Activated gamma-delta T cell (primary cell): ENCODE data around the gene SGCD.

Source experiments
- DNase-seq: peaks from one replicate; lab custom pipeline; 2025; lab: John Stamatoyannopoulos, UW

SGCD gene

DNA sequence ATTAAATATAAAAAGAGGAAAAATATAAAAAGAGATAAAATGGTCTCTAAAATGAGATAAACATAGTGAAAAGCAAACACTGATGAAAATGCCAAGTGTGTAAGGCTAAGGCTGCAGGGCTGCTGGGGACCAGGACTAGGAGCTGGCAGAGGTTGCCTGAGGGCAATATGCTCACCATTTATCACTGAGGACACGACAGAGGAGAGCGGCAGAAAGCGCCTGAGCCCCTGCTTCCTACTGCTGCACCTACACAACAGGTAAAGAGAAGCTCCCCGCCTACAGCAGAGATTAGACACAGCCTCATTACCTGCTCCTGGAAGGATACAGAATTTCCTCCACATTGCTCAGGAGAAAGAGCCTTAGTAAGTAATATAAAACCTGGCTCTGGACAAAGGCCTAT is 452.5 kb downstream of the SGCD start:
- DNase-seq = no peak

DNA sequence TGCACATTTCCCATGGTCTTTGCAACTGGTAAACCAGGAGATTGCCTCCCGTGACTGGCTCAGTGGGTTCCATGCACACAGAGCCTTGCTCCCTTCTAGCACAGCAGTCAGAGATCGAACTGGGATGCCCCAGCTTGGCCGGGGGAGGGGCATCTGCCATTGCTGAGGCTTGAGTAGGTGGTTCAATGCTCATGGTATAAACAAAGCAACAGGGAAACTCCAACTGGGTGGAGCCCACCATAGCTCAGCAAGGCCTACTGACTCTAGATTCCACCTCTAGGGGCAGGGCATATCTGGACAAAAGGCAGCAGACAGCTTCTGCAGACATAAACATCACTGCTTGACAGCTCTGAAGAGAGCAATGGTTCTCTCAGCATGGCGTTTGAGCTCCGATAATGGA is 456.1 kb downstream of the SGCD start:
- no peak for DNase-seq

DNA sequence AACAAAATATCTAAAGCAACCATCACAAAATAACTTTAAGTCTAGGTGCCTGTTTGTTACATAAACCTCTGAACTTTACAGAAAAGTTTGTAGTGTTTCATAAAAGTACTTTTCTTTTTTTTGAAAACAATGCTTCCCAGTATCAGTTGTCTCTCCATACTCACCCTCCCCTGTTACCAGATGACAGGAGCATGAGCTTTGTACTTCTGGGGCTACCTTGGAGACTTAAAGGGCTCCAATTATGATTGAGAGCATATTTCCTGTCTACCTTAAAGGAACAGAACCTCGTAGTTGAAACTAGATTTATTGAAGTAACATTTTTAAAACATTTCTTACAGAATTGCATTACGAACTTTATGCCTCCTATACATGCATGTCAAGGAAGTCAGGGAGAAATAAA is 467.7 kb downstream of the SGCD start:
- no peak for DNase-seq

DNA sequence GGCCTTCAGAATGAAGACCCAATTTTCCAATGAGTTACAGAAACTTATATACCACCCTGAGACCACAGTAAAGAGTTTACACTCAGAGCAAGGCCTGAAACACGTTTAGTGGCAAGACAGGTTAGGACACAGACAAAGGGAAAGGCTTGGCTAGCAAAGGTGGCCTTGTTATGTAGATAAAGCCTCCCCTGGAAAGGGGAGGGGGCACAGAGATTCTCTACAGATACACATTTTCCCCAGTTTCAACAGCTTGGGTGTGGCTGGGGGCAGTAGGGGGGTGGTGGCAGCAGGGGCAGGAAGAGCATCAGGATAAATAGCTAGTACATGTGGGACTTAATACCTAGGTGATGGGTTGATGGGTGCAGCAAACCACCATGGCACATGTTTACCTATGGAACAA is 471.2 kb downstream of the SGCD start:
- no peak for DNase-seq

DNA sequence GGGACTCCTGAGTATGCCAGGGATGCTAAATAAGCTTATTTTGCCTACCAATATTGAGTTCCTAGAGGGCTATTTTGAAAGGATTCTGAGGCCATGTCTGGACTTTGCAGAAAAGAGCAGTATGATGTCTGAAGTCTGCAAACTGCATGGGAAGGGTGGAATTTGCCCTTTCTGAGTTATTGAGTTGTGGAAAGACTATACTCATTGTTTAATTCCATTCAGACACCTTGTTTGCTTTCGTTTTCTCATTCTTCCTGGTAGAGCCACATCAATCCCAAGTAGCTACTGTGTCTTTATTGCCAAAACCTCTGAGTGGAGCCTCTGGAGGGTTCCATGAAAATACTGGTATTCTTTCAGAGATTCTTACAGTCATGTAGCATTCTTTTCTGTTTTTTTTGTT is 472.2 kb downstream of the SGCD start:
- DNase-seq = no peak

DNA sequence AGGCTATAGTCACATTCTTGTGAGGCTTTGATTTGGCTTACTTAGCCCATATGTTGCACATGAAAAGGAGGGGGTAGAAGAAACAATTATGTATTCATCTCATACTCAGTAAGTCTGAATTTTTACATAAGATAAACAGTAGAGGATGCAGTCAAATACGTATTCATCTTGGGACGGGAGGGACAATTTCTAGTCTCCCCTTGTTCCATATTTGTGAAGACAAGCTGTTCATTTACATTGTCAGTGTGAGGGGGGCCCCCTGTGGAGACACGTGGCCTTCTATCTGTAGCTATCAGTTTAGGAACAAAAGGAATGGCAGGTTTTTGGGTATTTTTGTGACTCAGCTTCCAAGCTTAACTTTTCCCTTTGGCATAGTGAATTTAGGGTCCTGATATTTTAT is 474.0 kb downstream of the SGCD start:
- no peak for DNase-seq

DNA sequence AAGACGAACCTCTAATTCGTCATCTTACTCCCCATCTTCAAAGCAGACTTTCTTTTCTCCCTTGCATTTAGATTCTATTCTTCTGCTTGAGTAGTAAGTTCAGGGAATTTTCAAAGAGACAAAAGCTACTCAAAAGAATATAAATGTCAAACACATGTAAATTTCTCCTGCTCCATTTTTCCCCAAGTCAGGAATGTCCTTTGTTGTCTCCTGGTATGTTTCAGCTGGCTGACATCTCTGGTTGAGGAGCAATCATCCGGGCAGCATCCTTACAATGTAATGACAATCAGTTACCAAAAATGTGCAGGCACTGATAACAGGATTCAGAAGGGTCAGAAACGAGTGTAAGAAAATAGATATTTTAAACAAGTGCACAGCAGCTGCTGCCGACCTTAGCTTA is 475.5 kb downstream of the SGCD start:
- no peak for DNase-seq

DNA sequence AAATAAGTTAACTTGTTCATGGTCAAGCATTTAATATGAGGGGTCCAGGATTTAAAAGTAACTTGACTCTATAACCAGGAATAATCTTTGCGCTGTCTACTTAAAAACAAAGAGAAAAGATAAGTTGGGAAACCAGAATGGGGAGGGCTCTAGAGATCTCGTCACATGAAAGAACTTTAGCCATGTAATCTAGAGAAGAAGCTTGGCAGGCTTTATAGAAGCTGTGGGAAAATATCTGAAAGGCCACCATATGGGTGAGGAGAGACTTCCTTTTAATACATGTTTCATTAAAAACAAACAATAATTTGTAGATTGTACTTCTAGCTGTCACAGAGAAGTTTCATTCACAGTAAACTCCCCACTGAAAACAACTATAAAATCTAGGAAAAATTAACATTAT is 476.4 kb downstream of the SGCD start:
- DNase-seq = no peak

DNA sequence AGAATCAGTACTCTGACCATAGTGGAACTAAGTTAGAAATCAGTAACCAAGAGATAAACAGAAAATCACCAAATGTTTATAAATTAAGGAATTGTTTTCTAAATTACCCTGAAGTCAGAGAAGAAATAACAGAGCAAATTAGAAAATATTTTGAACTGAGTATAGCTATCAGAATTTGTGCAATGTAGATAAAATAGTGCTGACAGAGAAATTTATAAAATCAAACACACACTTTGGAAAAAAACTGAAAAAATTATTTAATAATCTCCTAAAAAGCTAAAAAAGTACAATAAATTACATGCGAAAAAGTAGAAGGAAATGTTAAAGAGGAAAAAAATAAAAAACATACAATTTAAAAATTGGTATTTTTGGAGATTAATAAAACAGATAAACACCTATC is 486.0 kb downstream of the SGCD start:
- no peak for DNase-seq

DNA sequence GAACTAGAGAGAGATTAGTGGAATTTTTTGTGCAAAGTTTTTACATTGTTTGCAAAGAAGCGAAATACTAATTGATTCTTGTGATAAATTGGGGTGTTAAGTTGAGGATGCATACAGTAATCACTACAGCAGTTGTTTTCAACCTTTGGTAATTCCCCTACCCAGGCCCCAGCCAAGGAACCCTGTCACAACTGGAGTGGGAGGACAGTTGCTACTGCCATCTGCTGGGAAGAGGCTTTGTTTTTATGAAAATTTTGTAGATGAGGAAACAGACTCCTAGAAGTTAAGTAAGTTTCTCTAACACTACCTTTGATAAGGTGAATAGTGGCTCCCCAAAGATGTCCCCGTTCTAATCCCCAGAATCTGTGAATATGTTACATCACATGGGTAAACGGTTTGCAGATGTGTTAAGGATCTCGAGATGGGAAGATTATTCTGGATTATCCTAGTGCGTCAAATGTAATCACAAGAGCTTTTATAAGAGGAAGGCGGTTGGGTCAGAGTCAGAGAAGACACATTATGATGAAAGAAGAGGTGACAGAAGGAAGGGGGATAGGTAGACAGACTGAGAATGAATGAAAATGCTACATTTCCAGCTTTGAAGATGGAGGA is 489.1 kb downstream of the SGCD start:
- no peak for DNase-seq
